ENCODE results near the gene MDGA2.
"Not testable (repeated sequence)": the region's sequence is repeated elsewhere in the genome, so short reads cannot be mapped to it uniquely, and the experiment has no call there.

MDGA2 gene

GRCh38 chr14:47065326-47065725, 610.1 kb downstream of the MDGA2 start:
- no peak for FAIRE-seq

GRCh38 chr14:47060050-47060449, 615.4 kb downstream of the MDGA2 start:
- no peak for FAIRE-seq

- no peak for FAIRE-seq
These were observed 618.0 kb downstream of the MDGA2 start for GRCh38 chr14:47057364-47057763.

- no peak for FAIRE-seq
These were observed 630.6 kb downstream of the MDGA2 start for GRCh38 chr14:47044841-47045240.

DNA sequence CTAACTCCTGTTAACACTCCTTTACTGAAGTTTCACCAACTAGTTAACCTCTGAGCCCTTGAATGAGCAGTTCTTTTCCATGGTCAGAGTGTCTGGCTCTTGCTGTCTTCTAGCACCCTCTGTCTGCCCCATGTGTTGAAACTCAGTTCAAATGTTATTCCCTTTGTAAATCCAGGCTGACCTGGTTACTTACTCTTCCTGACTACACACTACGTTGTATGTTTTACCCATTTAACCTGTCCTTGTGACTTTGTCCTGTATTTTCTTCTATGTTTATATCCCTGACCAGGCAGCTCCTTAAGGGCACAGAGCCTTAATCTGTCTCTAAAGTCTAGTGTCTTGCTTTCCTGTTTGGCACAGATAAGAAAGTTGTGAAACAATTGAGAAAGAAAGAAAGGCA, 634.9 kb downstream of the MDGA2 start:
- FAIRE-seq, result no peak

GRCh38 chr14:47039336-47039735, 636.1 kb downstream of the MDGA2 start:
- no peak for FAIRE-seq

- FAIRE-seq, result no peak
These were observed 652.7 kb downstream of the MDGA2 start for GRCh38 chr14:47022721-47023120.

- FAIRE-seq, result no peak
These were observed 654.9 kb downstream of the MDGA2 start for GRCh38 chr14:47020500-47020899.

DNA sequence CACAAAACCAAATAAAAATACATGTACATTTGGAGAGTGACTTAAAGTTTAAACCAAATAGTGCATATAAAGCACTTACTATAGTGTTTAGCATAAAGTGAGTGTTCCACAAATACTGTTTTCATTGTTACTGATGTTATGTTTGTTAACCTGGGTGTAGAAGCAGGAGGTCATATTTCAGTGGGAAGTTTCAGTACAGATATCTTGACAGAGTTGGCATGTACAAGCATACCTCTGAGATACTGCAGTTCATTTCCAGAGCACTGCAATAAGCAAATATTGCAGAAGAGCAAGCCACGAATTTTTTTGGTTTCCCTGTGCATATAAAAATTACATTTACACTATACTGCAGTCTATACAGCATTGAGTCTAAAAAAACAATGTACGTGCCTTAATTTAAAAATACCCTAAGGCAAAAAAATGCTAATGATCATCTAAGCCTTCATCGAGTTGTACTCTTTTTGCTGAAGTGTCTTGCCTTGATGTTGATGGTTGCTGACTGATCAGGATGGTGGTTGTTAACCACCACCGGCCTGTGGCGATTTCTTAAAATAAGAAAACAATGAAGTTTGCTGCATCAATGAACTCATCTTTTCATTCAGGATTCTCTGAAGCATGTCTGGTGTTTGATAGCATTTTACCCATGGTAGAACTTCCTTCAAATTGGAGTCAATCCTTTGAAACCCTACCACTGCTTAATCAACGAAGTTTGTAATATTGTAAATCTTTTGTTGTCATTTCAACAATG, 662.7 kb downstream of the MDGA2 start:
- FAIRE-seq, result no peak

GRCh38 chr14:47009615-47010014, 665.8 kb downstream of the MDGA2 start:
- FAIRE-seq, result no peak

- no peak for FAIRE-seq
These were observed 666.7 kb downstream of the MDGA2 start for GRCh38 chr14:47008732-47009131.

DNA sequence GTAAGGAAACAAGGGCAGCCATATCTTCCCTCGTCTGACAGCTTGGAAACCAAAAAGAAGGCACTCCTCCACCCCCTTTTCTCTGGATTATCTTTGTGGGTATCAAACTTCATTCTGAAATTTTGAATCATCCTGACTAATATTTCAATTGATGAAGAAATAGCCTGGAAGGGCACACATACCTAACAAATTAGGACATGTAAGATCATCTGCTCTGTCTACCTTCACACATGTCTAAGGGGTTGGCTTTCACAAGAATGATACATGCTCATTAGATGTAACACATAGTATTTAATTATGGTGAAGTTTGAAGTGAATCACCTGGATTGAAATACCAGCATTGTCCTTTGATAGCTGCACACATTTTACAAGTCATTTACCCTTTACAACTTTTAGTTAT, 675.7 kb downstream of the MDGA2 start:
- no peak for FAIRE-seq

GRCh38 chr14:46989566-46989965, 685.8 kb downstream of the MDGA2 start:
- no peak for FAIRE-seq

GRCh38 chr14:46988312-46988711, 687.1 kb downstream of the MDGA2 start:
- FAIRE-seq, result no peak

DNA sequence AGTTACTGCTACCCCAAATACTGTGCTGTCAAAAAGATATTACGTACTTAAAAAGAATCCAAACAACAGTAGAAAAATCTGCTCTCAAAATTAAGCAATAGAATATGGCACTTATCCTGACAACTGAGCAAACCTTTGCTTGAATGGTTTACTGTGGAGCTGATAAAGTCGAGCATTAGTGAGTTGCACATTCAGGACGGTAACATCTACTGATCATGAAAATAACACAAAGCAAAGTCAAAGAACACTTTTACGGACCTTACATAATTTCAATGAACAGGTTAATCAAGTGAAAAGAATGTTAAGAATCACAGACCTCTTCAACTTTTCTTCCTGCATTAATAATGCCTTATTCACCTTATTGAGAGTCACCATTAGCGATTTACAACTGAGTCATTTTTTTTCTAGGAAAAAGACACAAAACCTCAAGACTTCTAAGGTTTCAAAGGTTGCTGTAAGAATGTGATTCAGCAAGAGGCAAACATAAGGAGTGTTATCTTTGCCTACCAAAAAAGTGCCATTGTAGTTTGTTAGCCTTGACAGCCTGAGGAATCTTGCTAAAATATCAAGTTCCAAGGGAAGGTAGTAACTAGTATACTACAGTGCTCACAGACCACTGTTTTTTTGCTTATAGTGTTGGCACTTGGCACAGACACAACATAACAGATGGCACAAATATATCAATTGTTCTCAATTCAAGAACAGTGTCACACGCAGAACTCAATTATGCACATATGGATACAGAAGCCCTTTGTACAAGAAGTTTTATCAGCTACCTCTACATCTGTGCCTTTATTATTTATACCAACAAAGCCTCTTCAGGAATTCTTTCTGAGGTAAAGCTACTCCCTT, 689.6 kb downstream of the MDGA2 start:
- no peak for FAIRE-seq

- FAIRE-seq, result no peak
These were observed 702.1 kb downstream of the MDGA2 start for GRCh38 chr14:46973295-46973694.

DNA sequence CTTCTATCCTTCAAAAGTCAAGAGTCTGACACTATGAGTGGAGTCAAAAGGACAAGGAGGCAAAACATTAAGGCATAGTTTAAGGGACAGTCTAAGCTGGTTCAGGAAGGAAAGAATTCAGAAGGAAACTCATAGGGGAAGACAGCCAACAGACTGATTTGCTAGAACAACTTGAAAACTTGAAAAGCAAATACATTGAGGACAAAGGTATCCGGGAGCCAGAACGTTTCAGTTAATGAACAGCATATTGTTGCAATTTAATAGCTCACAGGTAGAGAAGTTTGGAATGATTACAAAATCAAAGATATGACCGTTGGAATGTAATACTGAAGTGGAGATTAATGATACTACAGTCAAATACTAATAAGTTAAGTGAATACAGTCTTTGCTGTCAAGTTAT, 711.0 kb downstream of the MDGA2 start:
- no peak for FAIRE-seq

GRCh38 chr14:46951103-46951502, 724.3 kb downstream of the MDGA2 start:
- no peak for FAIRE-seq

GRCh38 chr14:46940611-46941010, 734.8 kb downstream of the MDGA2 start:
- no peak for FAIRE-seq

- no peak for FAIRE-seq
These were observed 754.9 kb downstream of the MDGA2 start for GRCh38 chr14:46920542-46920941.

GRCh38 chr14:46915539-46915938, 759.9 kb downstream of the MDGA2 start:
- FAIRE-seq, result not testable (repeated sequence)

- no peak for FAIRE-seq
These were observed 772.6 kb downstream of the MDGA2 start for GRCh38 chr14:46902837-46903236.

- no peak for FAIRE-seq
These were observed 780.9 kb downstream of the MDGA2 start for GRCh38 chr14:46894476-46894875.

DNA sequence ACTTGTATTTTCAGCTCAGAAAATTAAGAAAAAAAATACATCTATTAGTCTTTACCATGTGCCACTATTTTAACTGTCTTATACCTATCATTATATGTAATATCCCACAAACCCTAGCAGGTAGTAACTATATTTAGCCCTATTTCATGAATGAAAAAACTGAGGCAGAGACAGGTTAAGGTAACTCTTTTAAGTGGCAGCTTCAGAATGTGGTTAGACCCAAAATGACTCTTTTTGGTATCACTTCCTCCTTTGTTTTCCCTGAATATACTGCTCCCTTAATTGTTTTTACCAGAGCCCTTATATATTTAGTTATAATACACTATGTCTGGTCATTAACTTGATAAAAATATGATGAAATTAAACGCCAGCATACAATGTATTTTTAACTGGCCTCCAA, 788.3 kb downstream of the MDGA2 start:
- FAIRE-seq, result no peak
